SW 1271 (cell line): ENCODE data around the gene DACT2.

Experiments
- DNase-seq, 2 experiments: peaks; one replicate each; lab custom pipeline; 2025; lab: John Stamatoyannopoulos, UW

DACT2 gene

DNA sequence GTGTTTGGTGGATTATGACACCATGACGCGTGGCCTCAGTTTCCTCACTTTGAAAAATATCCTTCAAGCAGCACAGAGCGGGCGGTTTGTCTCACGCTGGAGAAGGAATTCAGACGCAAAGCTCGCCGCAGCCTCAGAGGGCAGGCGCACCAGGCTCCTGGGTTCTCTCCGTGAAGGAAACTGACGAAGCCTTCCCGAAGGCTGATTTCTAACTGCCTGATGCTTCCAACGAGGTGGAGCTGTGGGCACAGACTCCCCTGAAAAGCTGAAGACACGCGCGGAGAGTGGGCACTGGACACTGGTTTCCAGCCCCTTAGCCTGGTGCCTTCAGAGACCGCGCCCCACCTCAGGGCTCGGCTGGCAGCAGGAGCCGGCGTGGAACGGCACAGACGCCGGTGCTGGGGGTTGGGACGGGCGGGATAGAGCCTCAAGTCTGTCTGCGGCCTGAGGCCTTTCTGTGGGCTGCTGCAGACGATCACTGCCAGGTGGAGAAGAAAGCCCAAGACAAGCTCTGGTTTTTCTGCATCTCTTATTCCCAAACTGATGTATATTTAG lies 56.1 kb downstream of the DACT2 start:
- DNase-seq: no peak

DNA sequence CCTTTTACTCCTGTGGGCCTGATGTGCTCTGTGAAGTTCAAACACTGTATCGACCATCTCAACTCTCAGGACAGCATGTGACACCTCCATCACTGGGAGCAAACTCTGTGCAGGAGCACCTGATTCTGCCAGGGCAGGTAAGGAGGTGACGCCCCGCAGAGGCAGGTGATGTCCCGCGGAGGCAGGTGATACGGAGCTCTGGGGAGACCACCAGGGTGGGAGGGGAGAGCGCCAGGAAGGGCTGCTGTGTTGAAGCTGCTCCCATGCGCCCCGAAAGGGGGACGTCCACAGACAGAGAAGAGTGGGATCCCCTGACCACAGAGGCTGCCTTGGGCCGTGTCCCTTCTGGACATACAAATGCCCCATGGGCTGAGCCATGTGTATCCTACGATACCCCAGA lies 58.3 kb downstream of the DACT2 start:
- DNase-seq: no peak

DNA sequence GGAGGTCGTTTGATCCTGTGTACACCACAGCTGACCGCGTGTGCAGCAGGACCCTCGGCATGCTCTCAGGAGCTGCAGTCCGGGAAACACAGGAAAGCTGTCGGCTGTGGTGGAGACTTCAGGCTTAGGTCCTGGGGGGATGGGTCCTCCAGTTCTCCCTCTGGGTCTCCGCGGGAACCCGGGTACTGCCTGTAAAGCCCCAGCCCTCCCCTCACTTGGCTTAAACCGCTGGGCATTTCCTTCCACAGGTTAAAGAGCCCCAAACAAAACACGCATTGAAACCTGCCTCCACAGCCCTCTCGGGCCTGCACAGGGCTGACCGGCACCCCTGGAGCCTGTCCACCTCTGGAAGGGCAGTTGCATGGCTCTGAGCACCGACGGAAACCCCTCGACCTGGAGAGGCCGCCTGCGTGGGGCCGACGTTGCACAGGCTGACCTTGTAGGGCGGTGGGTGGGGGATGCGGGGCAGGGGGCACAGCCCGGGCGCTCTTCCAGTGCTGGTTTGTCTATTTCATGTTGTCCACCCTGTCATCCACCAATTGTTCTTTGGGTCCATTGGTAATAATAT lies 59.1 kb downstream of the DACT2 start:
- no peak for DNase-seq

DNA sequence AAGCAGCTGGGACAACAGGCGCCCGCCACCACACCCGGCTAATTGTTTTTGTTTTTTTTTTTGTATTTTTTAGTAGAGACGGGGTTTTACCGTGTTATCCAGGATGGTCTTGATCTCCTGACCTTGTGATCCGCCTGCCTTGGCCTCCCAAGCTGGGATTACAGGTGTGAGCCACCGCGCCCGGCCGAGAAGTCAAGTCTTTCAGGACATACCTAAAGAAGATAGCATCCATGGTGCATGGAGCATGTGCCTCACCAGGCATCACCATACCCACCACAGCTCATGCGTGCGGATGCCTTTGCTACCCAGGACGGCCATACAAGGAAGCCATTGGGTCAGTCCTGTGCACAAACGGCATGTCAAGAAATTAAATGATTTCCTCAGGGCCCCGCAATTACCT lies 60.8 kb downstream of the DACT2 start:
- DNase-seq: no peak

DNA sequence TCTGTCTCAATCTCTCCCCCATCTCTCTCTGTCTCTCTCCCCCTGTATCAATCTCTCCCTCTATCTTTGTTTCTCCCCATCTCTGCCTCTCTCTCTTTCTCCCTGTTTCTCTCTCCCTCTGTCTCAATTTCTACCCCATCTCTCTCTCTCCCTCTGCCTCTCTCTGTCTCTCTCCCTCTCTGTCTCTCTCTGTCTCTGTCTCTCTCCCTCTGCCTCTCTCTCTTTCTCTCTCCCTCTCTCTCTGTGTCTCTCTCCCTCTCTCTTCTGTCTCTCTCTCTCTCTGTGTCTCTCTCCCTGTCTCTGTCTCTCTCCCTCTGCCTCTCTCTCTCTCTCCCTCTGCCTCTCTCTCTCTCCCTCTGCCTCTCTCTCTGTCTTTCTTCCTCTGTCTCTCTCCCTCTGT lies 62.6 kb downstream of the DACT2 start:
- DNase-seq: no peak
